A673 (cell line): ENCODE results near the gene COG1. TPM values are rescaled to one million over a fixed set of nuclear protein-coding genes. Genes with fewer than 3 reads are reported as not detected.

Source experiments
- BruUV-seq: library from RNA; stranded (reverse); fragments of 400-500 nt; replicated peaks from 2 replicates; lab custom pipeline; 2021; lab: Mats Ljungman, UMichigan
- CTCF ChIA-PET: fragments of 300-600 bp; sonication (Branson Sonifier 250); formaldehyde crosslinking; loops from one replicate; lab custom pipeline; 2022; ENCODE audit warnings: antibody characterized with exemption; lab: Charles Lee
- POLR2A ChIA-PET: fragments of 300-600 bp; sonication (Branson Sonifier 250); formaldehyde crosslinking; loops from one replicate; lab custom pipeline; 2022; ENCODE audit warnings: antibody characterized with exemption; ENCODE audit not compliant: low non-redundant PET; lab: Charles Lee
- DNase-seq: peaks from one replicate; pipeline ENCODE4 v3.0.0-alpha.2; 2015; ENCODE audit warnings: low spot score
- H3K27ac ChIP-seq: fragments of 200-600 bp; sonication (generic); 2 replicates; pipeline ENCODE4 v1.5.1; 2016; ENCODE audit warnings: mixed run types, low read depth, mild to moderate bottlenecking, mixed read lengths, antibody characterized with exemption, low read length; ENCODE audit not compliant: poor library complexity, severe bottlenecking
- H3K27me3 ChIP-seq: fragments of 200-600 bp; sonication (generic); replicated peaks from 2 replicates; pipeline ENCODE4 v1.6.1; 2017; ENCODE audit warnings: mixed run types, low read depth, mild to moderate bottlenecking, mixed read lengths, antibody characterized with exemption, low read length; ENCODE audit not compliant: insufficient read depth, poor library complexity
- H3K36me3 ChIP-seq: fragments of 200-600 bp; sonication (generic); 2 replicates; pipeline ENCODE4 v1.6.1; 2016; ENCODE audit warnings: mixed run types, mild to moderate bottlenecking, mixed read lengths, antibody characterized with exemption, low read length; ENCODE audit not compliant: insufficient read depth, poor library complexity, severe bottlenecking
- H3K4me1 ChIP-seq: fragments of 200-600 bp; sonication (generic); 2 replicates; pipeline ENCODE4 v1.6.1; 2017; ENCODE audit warnings: mixed run types, mild to moderate bottlenecking, mixed read lengths, antibody characterized with exemption, low read length; ENCODE audit not compliant: insufficient read depth, poor library complexity, severe bottlenecking
- H3K4me3 ChIP-seq: fragments of 200-600 bp; sonication (generic); 2 replicates; pipeline ENCODE4 v1.5.1; 2016; ENCODE audit warnings: low read depth, mixed run types, mild to moderate bottlenecking, mixed read lengths, low read length; ENCODE audit not compliant: poor library complexity, severe bottlenecking
- H3K9me3 ChIP-seq: fragments of 200-600 bp; sonication (generic); 2 replicates; pipeline ENCODE4 v1.6.1; 2016; ENCODE audit warnings: mixed run types, low read depth, mild to moderate bottlenecking, mixed read lengths, antibody characterized with exemption, low read length; ENCODE audit not compliant: poor library complexity, severe bottlenecking
- CTCF ChIP-seq: fragments of 300-800, 200-600 bp; sonication (generic); conservative IDR thresholded peaks from 2 replicates; pipeline ENCODE4 v1.5.1; 2017; ENCODE audit warnings: low read depth, mild to moderate bottlenecking, antibody characterized with exemption, low read length, moderate library complexity, mixed read lengths
- EZH2 ChIP-seq: fragments of 200-600 bp; sonication (generic); IDR thresholded peaks from 2 replicates; pipeline ENCODE4 v1.6.1; 2017; ENCODE audit warnings: borderline replicate concordance, low read depth, mild to moderate bottlenecking, mixed read lengths, antibody characterized with exemption, low read length; ENCODE audit not compliant: poor library complexity, severe bottlenecking
- intact Hi-C: fragments of 100-400 bp; cut with micrococcal nuclease; formaldehyde crosslinking; loops from one replicate; pipeline ENCODE4 v1.10.0; 2022; ENCODE audit not compliant: unreplicated experiment
- total RNA-seq: library from RNA; stranded (reverse); gene quantifications from 2 replicates; pipeline ENCODE4 v1.2.3, GENCODE V29; 2021

COG1 gene
- total RNA-seq, 1 experiment from 2014 or later: 32.2 TPM

GRCh38 chr17:73214851-73215250 lies 22.0 kb downstream of the COG1 start:
- ChIA-PET POLR2A (no interaction called here), CTCF (interaction anchor here (0.6 to 0.9 kb wide), 2 partner anchors 21 to 989 kb away, joined by 3 read pairs; partner anchors contain the start of gene RPL38)
- intact Hi-C loops: no loop called here
- no peak overlapping the region for H3K4me3 ChIP-seq
- BruUV-seq: no TSS peak
- no peaks in the 10 kb centered on the region for H3K4me1 ChIP-seq
- no peaks in the 10 kb centered on the region for H3K9me3 ChIP-seq
- H3K36me3 ChIP-seq: peaks cover 4% of the 10 kb centered on the region
- no peak for DNase-seq
- no peaks in the 10 kb centered on the region for H3K27me3 ChIP-seq
- TF ChIP-seq CTCF (no peak), EZH2 (no peak)
- H3K27ac ChIP-seq: no peak overlapping the region

GRCh38 chr17:73215447-73215846 lies 22.6 kb downstream of the COG1 start:
- CTCF ChIA-PET: interaction anchor here (0.6 kb wide), 1 partner anchor 988 kb away, joined by 3 read pairs; the partner anchor contains the start of gene RPL38
- Histone ChIP-seq H3K27ac (no peak overlapping the region), H3K36me3 (no peaks in the 10 kb centered on the region), H3K9me3 (no peaks in the 10 kb centered on the region), H3K4me1 (no peaks in the 10 kb centered on the region), H3K27me3 (no peaks in the 10 kb centered on the region), H3K4me3 (no peak overlapping the region)
- POLR2A ChIA-PET: no interaction called here
- no peak for DNase-seq
- BruUV-seq: no TSS peak
- no peak for TF ChIP-seq EZH2
- no peak for TF ChIP-seq CTCF
- intact Hi-C loops: no loop called here

GRCh38 chr17:73223626-73224230 lies 30.9 kb downstream of the COG1 start:
- H3K27me3 ChIP-seq: no peaks in the 10 kb centered on the region
- POLR2A ChIA-PET: no interaction called here
- H3K36me3 ChIP-seq: no peaks in the 10 kb centered on the region
- intact Hi-C loops: no loop called here
- TF ChIP-seq EZH2 (no peak), CTCF (no peak)
- H3K9me3 ChIP-seq: no peaks in the 10 kb centered on the region
- no peak for DNase-seq
- no peak overlapping the region for H3K4me3 ChIP-seq
- no TSS peak for BruUV-seq
- H3K4me1 ChIP-seq: peaks cover 16% of the 10 kb centered on the region
- CTCF ChIA-PET: no interaction called here
- H3K27ac ChIP-seq: no peak overlapping the region
